Fibroblast of gingiva (primary cell): ENCODE measurements around the gene GRIK4.

Experiments used
- DNase-seq: peaks from one replicate; pipeline ENCODE4 v3.0.0-alpha.2; 2011; ENCODE audit warnings: low read depth

The GRIK4 gene

DNA sequence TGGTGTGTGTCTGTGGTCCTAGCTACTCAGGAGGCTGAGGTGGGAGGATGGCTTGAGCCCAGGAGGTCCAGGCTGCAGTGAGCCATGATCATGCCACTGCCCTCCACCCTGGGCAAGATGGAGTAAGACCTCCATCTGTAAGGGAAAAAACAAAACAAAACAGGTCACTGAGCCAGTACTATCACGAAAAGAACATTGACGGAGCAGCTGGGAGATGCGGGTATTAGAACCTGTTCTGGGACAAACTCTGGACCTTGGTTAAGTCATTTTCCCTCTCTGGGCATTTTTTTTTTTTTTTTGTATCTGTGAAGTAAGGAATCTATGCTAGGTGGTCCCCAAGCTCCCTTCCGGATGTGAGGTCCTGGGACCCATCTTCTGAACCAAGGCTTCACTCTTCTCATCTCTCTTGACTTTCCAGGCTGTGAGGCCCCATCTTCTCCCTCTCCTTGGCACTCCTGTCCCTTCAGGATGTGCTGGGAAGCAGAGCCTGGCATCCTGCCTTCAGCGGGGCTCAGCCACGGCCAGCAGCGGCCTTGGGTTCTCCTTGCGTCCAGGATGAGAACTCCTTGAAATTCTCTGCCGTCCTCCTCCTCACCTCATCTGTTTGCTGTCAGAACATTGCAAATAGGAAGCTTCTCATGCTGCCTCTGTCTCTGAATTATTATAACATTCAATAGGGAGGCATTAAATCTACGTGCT lies 130.8 kb downstream of the GRIK4 start:
- DNase-seq, result no peak

DNA sequence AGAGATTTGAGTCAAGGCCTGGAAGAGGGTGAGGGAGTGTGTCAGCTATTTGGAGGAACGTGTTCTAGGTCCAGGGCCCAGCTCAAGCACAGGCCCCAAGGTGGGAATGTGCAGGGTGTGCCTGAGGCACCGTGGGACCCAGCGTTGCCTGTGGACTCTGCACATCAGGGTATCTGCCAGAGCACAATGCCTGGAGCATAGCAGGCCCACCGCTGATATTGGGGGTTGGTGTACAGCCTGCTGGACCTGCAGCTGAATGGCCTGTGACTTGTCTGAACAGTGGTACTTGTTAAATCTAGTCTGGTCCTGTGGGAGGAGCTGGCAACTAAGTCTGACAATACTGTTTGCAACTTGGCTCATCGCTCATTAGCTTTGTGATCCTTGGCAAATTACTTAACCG lies 131.7 kb downstream of the GRIK4 start:
- DNase-seq, result no peak

DNA sequence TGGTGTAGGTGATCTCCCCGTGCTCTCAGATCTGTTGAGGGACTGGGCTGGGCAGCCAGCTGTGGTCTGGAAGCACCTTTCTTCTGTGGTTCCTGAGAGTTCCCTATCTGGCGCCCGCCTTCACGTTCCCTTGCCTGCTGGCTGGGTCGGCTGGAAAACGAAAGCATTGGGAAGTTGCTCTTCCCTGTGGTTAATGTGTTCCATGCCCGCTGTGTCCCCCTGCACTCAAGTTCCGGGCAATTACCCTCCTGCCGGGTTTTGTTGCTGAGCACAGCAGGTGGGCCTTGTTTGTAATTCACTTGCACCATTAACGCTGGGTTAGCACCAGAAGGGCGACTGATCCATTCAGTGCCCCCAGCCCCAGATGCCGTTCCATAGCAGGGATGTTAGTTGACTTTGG lies 134.1 kb downstream of the GRIK4 start:
- DNase-seq, result no peak

DNA sequence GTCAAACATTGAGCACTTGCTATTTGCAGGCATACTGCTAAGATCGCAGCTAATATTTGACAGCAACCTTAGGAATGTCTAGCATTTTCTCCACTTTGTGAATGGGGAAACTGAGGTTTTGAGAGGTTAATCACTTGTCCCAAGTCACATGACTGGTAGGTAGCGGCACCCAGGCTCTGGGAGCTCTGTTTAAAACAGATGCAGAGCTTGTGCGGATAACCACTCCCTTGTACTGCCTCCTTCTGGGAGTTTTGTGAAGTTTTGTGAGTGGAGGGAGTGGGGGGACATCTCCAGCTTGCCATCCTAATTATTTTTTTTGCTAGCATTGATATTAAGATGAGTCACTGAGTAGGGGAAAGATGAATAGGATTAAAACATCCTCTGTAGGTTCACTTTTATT lies 134.7 kb downstream of the GRIK4 start:
- DNase-seq, result no peak

DNA sequence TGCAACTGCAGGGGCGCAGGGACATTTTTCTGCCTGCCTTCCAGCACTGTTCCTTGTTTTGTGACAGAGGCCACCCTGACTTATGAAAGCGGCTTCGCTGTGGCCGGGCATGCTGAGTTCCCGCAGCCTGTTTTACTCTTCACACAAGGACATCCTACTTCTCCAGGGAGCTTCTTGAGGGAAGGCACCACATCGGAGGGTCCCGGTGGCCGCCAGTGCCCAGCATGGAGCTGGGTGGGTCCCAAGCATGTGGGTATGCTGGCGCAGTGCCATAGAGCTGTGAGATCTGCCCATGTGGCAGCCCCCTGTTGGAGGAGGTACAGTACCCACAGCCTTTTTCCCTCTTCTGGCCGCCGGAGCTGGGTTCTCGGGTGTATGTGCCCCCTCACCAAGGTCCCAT lies 136.1 kb downstream of the GRIK4 start:
- DNase-seq, result no peak

DNA sequence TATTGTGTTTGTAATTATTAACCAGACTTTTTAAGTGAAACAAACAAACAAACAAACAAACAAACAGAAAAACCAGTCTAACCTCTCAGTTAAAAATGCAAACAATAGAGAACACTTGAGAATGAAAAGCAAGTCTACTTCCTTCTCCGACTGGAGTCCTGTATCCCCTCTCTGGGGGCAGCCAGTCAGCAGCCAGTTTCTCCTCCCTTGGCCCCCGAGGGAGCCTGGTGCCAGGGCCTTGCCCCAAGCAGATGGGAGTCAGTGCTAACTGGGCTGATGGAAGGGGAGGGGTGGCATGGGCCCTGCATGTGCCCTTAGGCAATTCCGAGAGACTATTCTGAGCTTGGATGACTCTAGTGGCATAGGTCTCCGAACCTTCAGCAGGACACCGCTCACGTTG lies 137.2 kb downstream of the GRIK4 start:
- no peak for DNase-seq

DNA sequence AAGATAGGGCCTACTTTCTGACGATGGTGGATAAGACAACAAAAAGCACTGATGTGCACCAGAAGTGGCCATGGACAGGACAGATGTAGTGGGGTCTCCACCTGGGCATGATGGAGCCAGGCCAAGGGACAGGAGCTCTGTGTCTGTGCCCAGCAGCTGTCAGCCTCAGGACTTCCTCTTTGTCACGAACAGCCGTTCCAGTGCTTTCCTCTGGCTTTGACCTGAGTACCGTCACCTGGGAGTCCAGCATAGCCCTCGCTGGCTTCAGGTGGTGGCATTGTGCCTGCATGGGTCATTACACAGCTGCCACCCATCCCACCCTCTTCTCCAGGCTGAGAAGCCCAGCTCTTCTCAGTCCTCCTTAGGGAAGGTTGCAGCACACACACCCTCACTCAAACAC lies 137.8 kb downstream of the GRIK4 start:
- no peak for DNase-seq

DNA sequence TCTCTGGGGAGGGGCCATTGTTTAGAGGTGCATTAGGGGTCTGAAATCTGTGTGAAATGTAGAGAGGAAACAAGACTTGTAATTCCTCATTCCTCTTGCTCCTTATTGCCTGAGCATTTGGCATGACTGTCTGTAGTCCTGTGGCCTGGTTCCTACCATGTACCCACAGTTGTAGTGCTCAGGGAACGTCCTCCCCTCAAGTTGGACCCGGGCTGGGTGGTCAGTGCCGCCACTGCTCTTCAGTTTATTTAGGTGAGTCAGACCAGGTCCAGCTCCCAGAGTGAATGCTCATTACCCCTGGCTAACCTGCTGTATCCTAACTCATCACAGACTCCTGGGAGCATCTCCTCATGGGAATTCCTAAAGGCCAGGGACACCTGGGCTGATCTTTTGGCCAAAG lies 139.8 kb downstream of the GRIK4 start:
- DNase-seq, result no peak

DNA sequence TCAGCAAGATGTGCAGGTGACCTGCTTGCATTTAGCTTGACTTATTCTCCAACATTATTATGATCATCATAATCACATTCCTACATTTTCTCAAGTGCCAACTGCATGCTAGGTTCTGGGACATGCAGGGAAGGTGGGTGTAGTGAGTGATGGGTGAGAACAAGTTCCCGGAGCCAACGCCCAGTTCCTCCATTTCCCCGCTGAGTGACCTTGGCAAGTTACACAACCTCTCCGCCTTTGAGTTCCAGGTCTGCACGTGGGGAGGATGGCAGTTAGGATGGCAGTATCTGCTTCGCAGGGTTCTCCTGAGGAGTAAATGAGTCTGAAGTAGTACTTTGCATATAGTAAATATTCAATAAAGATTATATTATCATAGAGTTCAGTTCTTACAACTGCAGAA lies 140.3 kb downstream of the GRIK4 start:
- DNase-seq, result no peak

DNA sequence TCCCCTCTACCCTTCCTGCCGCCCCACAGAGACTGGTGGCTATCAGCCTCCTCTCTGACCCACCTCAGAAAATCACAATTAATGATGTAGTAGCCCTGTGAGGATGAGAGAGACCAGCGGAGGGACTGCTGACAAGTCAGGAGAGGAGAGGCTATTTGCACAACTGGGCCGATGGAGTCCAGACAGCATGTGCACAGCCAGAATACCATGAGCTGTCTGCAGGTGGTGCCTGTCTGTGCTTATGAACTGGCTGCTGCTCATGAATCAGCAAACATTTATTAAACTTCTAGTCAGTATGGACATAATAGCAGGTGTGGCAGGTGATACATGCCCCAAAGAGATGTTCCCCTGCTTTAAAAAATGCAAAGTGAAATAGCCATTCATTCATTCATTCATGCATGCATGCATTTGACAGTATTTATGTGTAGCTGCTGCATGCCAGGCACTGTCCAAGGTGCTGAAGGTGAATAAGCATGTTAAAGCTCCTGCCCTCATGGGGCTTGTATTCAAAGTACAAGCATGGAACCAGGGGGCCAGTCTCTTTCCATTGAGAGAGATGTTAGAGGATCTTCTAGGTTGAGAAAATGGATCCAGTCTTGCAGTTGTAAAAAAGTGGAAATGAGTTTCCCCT lies 141.3 kb downstream of the GRIK4 start:
- DNase-seq, result no peak

DNA sequence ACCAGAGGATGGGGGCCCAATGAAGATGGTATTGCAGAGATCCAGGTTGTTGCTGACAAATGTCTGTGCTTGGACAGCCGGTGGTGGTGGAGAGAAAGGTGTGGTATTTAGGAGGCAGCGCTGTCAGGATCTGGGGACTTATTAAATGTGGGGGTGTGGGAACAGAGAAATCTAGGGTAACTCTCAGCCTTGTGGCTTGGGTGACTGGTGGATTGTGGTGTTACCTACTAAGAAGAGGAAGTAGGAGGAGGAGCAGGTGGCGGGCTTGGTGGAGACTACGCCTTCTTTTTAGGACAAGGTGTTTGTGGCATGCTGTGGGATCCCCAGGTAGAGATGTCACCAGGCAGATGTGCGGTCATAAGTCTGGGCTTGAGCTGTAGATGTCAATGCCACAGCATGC lies 144.0 kb downstream of the GRIK4 start:
- no peak for DNase-seq

DNA sequence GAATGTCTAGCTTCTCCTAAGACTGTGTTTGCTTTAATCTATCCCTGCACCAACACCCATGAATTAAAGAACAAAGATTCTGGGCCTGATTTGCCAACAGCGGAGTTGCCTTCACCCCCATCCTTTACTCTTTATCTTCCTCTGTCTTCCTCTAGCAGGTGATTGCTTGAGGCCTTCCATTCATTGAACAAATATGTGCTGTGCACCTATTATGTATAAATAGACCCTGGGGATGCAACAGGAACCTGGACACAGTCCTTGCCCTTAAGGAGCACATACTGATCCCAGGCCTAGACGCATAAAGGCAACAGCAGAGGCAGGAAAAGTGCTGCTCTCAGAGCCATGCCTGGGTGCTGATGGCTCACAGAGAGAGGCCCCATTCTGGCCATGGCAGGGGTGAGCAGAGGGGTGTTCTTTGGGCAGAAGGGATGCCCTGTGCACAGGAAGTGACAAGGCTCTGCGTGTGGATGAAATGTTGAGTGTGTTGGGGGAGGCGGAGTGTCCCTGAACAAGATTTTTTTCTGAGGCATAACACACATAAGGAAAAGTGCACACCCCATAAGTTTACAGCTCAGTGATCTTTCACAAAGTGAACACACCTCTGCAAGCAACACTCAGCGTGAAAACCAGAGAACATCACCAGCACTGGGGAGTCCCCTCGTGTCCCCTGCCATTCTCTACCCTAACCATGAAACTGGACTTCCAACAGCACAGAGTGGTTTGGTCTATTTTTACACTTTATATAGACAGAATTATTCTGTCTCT lies 145.9 kb downstream of the GRIK4 start:
- no peak for DNase-seq

DNA sequence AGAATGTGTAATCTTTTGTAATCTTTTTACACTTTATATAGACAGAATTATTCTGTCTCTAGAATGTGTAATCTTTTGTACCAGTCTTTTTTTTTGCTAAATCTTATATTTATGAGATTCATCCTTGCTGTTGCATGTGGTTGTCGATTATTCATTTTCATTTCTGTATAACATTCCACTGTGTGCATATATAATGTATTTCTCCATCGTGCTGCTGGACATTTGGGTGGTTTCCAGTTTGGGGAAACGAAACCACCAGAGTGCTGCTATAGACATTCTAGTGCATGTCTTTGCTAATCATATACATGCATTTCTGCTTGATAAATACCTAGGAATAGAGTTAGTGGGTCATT lies 146.5 kb downstream of the GRIK4 start:
- DNase-seq, result no peak

DNA sequence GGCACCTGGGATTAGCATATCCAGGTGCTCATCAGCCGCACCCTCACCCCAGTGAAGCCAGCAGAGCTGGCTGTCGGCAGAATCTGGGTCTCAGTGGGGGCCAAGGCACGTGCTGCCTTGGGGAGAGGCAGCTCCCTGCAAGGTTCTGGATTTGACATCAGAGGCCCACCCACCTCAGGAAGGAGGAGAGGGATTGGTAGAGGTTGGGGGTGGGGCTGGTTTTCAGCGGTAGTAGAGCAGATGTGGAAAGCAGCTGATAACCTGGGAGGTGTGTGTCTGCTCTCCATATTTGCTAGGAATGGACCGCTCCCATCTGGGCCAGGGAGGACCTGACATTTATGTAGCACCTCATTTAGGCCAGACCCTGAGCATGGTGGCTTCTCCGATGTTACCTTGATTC lies 147.5 kb downstream of the GRIK4 start:
- DNase-seq, result no peak

DNA sequence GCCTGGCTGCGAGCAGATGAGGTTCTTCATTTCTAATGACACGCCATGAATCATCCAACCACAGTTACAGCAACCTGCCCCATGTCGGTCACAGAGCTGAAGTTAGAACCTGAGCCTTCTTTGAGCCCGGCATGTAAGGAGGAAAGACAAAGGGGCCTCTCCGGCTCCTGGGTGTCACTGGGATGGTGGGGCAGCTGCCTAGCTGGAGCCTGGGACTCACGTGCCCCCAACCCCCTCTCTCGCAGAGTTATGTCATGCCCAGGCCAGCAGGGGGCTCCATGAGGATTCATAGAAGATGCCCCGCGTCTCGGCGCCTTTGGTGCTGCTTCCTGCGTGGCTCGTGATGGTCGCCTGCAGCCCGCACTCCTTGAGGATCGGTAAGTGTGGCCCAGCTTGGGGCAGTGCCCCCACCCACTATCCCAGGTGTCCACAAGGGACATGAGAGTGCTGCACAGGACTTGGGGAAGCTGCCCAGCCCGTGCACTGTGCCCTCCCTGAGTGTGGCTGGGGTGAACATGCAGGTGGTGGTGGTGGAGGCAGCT lies 148.5 kb downstream of the GRIK4 start:
- no peak for DNase-seq

DNA sequence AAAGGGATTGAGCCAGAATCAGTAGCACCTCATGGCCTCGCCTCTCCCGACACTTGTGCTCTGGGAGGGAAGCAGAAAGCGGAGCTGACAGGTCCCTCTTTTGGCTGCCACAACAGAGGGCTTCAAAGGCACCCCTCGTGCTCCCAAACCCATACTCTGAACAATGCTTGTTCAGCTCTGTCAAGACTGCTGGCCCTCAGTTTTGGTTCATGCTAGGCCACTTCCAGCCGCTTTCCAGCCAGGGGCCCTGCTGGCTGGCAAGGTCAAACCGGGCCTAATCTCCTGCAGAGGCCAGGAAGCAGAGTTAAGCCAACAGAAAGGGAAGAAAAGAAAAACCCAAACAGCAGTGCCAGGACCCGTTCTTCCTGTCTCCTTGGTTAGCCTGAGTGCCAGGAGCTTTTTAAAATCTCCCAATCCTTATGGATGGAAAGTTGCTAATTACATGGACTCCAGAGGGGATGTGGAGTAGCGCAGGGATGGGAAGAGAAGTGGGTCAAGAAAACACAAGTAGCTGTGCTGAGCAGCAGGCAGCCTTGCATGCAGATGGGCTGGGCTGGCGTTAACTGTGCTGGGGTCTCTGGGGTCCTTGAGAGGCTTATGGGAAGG lies 150.6 kb downstream of the GRIK4 start:
- no peak for DNase-seq

DNA sequence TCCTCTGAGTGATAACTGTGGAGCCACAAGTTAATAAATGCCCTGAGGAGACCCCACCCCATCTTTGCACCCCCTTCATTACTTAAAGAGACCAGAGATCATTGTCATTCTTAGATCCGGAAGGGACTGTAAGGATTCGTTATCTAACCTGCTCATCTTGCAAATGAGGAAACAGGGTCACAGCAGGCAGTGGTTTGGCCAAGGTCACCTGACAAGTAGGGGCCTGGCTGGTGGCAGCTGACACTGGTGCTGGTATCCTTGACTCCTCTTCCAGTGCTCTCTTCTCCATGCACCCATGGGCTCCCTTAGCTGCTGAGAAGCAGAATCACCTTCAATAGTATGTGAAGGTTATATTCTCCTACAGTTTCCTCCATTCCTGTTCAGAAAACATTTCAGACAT lies 151.6 kb downstream of the GRIK4 start:
- DNase-seq, result no peak

DNA sequence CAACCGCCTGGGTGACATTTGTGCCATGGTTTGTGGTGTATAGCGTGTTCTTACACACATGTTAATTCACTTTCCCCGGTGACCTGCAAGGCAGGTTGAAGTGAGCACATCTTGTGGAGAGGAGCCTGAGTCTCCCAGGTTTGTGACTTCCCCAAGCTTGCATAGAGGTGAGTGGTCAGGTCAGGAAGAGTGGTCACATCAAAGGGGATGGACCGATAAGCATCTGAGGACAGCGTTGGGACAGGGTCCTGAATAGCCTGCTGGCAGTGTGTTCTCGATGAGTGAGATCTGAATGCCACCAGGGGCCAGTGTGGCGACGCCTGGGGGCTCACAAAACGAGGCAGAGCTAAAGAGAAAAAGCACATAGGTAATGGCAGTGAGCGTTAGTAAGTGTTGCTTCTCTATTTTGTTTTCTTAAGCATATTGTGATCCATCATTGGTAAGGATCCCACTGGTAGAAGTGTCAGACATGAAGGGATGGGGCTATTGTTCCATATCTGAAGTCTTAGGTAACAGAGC lies 154.6 kb downstream of the GRIK4 start:
- no peak for DNase-seq

DNA sequence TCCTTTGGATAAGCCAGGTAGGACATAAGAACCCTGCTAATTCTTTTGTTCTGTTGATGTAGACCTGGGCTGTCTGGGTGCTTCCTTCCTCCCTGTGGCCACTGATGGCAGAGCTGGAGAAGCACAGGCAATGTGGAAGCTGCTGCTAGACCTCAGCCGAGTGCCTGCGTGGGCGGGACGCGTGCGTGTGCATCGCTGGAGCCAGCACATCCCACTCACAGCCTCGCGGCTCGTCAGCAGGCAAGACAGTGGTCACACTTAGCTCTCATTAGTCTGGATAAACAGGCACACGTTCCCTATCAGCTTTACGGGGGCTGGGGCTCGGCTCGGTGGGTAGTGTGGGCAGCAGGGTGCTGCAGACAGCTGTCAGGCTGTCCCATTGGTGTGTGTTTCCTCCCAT lies 155.7 kb downstream of the GRIK4 start:
- DNase-seq, result no peak

DNA sequence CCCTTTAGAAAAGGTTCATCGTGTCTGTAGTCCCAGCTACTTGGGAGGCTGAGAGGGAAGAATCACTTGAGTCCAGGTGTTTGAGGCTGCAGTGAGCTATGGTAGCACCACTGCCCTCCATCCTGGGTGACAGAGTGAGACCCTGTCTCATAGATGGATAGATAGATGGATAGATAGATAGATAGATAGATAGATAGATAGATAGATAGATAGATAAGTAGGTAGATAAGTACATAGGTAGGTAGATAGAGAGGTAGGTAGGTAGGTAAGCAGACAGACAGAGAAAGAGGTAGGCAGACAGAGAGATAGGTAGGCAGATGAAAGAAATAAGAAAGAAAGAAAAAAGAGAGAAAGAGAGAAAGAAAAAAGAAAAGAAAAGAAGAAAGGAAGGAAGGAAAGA lies 156.4 kb downstream of the GRIK4 start:
- no peak for DNase-seq

DNA sequence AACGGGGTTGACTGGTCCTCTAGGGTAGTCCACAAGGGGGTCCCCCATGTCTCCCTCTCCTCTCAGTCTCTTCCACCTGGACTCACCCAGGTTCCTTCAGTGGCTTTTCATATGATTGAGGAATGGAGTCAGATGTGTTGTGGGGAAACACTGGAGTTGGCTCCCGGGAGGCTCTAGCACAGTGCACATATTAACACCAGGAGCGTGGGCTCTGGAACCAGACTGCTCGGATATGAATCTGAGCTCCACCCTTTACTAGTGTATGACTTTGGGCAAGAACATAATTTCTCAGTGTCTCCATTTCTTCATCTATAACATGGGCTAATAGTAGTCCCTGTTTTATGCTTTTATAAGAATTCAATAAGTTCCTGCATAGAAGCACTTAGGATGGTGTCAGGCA lies 157.0 kb downstream of the GRIK4 start:
- DNase-seq, result no peak

DNA sequence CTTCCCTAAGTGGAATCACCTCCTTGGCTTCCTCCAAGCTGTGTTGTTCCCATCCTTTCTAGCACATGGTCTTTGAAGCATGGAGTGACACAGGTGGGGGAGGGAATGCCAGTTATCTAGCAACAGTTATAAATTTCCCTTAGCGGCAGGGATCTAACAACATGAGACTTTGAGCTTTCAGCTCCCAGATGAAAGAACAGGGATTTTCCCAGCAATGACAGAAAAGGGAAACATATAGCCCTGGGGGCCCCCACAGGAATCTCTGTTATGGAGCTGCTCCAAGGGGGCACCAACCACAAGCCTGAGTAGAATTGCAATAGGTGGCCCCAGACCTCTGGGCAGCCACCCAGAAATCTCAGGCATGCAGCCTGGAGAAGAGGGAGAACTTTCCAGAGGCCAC lies 163.0 kb downstream of the GRIK4 start:
- DNase-seq, result no peak

DNA sequence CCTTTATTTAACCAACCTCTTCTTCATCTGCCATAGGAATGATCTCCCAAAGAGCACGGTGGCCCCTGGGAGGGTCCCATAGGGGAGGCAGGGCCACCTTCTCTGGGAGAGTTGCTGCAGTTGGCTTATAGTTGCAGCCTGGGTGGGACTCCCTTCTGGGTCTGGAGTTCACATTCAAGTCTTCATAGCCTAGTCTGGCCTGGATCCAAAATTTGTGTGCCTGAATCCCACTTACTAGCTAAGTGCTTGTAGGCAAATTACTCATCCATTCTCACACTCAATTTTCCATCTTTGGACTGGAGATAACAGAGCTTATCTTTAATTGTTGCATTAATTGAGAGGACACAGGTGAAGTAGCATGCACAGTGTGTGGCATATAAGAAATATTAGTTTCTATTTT lies 163.6 kb downstream of the GRIK4 start:
- DNase-seq, result no peak
